GF-D8 (cell line): Measurements from ENCODE around the gene NCK2.
"Not testable (repeated sequence)": the region's sequence is repeated elsewhere in the genome, so short reads cannot be mapped to it uniquely, and the experiment has no call there.

Experiments used
- DNase-seq: peaks from one replicate; lab custom pipeline; 2025; lab: John Stamatoyannopoulos, UW

Gene NCK2

DNA sequence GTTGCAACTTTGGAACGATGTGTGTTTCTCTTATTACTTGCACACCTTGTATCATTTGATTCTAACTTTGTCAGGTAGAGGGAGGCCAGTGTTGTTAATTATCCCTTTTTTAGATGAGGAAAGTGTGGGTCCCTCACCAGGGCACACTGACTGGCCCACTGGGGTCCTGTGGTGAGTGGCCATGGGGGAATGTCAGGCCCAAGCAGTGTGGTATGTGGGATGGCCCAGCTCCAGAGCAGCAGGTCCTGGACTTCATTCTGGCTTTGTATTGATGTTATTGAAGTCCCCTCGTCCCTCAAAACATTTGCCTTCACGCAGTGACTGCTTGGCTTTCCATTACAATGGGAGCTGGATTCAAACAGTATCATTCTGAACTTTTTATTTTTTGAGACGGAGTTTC lies 11.7 kb downstream of the NCK2 start:
- DNase-seq: no peak

DNA sequence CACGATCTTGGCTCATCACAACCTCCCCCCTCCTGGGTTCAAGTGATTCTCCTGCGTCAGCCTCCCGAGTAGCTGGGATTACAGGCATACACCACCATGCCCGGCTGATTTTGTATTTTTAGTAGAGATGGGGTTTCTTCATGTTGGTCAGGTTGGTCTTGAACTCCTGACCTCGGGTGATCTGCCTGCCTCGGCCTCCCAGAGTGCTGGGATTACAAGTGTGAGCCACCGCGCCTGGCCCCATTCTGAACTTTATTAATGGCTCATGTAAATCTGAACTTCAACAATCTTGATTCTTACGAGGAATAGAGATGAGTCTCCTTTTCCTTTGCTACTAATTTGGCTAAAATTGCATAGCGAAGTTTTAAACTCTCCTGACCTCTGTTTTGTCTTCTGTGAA lies 12.2 kb downstream of the NCK2 start:
- DNase-seq: not testable (repeated sequence)

DNA sequence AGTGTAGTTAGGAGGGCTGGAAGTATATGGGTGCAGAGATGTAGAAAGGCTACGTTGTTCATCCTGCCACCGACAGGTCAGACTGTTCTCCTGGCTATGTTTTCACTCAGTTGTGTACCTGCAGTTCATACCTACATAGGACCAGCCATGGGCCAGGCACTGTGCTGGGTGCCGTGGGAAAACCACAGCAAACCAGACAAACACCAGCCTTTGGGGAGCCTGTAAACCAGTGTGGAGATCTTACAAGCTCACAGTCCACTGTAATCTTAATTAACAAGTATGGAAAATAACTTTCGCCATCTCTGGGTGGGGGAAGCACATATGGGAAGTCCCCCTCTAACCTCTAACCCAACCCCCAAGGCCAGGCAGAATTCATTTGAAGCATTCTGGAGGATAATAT lies 12.7 kb downstream of the NCK2 start:
- no peak for DNase-seq

DNA sequence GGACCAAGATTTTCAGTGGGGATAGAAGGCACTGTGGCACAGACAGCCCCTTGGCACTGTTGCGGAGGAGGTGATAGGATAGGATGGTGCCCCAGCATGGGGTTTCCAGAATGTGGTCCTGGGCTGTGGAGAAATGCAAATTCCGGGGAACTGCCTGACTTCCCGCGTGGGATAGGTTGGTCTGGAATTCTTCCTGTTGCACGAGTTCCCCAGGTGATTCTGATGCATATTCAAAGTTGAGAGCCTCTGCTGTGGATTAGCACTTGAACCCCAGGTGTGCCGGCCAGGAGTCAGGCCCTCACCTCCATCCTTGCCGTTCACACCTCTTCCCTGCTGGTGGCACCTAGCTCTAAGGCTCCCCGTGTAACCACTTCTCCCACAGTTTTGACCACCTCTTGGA lies 15.5 kb downstream of the NCK2 start:
- DNase-seq: no peak

DNA sequence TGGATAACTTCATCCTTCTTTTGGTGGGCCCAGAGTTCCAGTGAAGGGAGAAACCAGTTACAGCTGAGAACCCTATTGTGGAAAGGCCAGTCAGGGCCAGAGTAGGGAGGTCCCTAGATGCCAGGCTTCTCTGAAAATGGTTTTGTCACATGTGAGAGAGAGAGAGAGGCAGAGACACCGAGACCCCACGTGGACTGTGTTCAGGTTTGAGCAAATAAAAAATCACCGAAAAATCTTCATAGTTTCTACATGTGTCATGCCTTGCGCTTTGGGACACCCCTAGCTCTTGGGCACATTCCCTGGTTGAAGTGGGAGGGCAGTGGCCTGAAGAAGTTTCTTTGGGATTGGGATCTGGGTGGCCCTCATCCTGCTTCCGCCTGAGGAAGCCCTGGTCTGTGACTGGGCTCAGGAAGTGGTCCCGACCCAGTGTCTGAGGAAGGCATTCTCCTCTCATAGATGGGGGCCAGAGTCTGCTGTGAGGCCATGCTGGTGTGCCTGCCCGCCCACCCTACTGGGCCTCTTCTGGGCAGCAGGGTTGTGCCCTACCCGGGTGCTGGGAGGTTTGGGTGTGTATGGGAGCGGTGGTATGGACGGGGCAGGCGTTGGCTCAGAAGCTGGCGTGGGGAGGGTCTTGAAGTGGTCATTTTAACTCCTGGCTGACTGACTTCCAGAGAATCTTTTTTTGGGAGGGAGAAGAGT lies 16.1 kb downstream of the NCK2 start:
- no peak for DNase-seq

DNA sequence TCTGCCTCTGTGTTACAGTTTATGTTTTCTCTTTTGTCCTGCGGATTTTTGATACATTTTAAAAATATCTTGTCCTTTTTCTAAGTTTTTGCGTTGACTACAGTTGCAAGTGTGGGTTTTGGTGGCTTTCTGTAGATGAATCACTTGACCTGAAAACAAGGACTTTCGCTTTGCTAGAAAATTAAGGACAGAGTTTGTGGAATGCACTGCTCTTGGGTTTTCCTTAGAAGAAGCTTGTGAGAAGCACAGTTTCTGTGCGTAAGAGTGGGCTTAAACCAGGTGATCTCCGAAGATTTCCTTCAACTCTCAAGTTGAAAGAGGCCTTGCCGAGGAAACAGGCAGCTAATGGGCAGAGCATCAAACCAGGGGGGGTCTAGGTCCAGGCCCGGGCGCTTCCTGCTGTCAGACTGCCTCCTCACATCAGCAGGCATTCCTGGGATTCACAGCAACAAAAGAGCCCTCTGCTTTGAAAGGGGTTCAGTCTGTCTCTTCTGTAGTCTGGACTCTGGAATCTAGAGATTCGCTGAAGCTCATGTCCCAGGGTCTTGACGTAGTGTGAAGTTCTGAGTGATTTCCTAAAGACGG lies 17.3 kb downstream of the NCK2 start:
- DNase-seq: no peak

DNA sequence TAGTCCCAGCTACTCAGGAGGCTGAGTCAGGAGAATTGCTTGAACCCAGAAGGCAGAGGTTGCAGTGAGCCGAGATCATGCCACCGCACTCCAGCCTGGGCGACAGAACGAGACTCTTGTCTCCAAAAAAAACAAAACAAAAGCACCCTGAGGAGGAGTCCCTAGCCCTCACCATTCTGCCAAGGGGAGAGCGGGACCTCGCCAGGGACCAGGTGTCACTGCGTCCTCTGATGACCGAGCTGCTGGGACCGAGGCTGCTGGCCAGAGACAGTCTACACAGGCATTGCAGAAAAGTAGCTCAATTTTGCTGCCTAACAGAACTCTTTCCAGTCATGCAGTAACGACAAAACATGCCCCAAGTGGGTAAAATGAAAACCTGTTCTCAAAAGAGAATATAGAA lies 18.4 kb downstream of the NCK2 start:
- DNase-seq: no peak

DNA sequence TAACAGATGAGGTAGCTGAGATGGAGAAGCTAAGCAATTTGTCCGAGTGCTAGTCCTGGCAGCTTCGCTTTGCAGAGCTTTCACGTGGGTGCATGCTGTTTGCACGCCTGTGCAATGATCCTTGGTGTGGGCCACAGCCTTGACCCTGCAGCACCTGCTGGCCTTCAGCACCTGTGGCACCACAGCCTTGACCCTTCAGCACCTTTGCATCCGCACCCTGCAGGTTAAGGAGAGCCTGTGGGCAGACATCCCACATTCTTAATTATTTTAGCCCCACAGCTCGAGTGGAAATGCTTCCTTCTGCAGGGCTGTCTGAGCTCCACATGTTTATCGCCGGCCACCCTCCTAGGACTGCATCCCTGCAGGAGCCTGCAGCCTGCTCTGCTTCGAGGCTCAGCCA lies 19.3 kb downstream of the NCK2 start:
- DNase-seq: no peak

DNA sequence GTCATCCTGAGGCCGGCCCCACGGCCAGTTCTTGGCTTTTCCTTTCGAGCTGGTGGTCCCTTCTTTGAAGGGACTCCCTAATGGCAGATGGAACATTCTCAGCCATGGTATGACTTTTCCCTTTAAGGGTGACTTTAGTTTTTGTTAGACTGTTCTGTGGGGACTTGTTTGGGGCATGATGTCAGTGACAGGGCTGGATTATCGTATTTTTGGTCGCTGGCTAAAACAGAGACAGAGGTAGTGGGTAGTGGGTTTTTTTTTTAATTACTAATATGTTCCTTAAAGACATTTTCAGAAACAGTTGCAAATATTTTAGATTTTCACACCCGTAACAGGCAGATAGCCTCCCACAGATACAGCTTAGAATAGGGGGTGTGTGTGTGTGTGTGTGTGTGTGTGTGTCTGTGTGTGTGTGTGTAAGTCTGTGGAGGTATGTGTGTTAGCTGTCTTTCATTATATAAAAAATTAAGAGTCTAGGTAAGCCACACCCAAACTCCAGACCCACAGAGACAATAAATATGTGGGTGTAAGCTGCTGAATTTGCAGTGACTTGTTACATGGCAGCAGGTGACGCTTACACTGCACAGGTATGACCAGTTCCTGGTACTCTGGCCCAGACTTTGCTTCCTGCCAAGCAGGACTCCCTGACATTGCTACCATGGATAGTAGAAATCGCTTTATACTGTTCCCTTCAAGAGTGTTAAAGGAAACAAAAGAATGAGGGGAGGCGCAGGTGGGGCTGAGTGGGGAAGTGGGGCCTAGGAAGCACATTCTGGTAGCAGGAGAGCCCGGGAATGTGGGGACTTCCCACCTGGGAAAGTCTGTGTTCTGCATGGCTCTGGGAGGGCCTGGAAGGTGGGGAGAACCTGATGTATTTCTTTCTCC lies 20.9 kb downstream of the NCK2 start:
- DNase-seq: no peak

DNA sequence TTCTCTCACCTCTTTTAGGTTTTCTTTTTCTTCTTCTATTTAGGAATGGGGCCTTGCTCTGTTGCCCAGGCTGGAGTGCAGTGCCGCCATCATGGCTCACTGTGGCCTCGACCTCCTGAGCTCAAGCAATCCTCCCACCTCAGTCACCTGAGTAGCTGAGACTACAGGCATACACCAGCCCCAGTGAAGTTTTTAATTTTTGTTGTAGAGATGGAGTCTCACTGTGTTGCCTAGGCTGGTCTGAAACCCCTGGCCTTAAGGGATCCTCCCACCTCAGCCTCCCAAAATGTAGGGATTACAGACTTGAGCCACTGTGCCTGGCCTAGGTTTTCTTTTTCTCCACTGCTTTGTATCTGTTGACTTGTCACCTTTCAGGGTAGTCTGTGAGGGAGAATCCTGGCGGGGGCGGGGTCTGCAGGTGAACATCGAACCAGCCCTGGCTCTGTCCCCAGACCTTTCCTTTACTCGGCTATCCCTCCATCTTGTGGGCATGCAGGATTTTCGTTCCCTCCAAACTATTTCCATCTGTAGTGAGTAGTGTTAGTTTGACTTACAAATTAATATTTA lies 21.7 kb downstream of the NCK2 start:
- DNase-seq: no peak

DNA sequence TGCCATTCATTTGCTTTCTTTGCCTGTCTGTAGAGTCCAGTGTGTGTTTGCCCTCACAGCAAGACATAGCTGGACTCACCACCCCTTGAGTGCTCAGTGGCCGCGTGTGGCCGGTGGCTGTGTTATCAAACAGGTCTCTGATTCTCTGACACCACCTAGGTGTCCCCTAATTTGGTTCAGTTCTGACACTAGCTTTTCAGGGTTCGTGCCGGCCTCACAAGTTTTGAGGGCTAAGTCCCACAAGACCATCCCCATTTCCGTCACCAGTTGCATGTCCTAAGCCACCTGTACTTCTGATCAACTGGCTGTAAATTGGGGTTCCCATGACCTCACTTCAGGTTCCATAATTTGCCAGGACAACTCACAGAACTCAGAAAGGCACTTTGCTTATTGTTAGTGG lies 23.5 kb downstream of the NCK2 start:
- DNase-seq: no peak

DNA sequence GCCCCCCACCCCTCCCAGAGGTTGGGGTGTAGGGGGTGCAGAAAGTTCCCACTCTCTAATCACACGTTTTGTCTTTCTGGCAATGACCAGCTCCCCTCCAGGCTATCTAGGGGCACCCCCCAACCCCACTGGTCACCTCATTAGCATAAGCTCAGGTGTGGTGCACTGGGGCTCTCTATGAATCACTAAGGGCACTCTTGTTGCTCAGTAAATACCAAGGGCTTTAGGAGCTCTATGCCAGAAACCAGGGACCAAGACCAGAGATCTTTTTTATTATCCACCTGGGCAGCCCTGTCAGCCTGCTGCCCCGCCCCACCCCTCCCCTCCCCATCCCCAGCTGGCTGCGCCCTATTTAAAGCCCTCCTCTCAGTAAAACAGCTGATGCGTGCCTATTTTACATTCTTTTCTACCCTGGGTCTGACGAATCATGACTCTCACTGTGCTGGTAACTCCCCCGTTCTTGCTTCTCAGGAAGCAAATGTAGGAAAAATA lies 24.3 kb downstream of the NCK2 start:
- no peak for DNase-seq

DNA sequence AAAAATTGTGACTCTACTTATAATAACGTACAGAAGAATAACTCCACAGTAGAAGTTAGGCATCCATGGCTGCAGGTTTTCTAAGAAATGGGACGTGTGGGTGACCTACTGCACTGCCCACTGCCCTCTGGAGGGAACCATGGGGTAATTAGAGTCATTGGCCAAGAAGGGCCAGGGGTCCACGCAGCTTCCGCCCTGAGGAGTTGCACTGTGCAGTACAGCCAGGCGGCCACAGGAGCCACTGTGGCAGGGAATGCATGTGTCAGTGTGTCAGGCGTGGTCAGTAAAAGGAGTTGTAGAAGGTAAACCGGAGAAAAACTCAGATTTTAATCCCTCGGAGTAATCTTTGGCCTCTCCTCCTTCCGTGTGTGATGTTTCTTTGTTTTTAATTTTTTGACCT lies 24.8 kb downstream of the NCK2 start:
- no peak for DNase-seq

DNA sequence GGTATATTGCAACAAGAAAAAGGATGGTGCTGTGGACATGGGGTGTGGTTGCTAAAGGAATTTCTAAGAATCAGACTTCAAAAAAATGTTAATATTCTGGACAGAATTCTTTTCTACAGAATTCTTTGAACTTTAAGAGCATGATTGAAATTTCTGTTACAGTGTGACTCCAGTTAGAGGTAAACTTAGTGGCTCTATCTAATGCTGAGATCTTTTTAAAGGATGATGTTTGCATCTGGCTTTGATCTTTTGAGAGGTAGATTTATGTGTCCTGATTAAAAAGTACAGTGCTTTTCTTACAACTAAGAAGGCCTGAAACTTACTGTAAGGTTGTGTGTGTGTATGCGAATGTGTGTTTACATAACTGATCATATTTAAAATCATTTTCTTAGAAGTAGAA lies 25.4 kb downstream of the NCK2 start:
- no peak for DNase-seq

DNA sequence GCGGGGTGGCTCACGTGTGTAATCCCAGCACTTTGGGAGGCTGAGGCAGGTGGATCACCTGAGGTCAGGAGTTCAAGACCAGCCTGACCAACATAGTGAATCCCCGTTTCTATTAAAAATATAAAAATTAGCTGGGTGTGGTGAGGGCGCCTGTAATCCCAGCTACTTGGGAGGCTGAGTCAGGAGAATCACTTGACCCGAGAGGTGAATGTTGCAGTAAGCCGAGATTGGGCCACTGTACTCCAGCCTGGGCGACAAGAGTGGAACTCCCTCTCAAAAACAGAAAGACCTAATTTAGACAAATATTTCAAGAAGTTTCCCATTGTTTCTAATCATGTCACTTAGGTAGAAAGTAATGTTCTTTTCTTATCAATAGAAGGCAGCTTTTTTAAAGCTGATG lies 26.6 kb downstream of the NCK2 start:
- DNase-seq: not testable (repeated sequence)

DNA sequence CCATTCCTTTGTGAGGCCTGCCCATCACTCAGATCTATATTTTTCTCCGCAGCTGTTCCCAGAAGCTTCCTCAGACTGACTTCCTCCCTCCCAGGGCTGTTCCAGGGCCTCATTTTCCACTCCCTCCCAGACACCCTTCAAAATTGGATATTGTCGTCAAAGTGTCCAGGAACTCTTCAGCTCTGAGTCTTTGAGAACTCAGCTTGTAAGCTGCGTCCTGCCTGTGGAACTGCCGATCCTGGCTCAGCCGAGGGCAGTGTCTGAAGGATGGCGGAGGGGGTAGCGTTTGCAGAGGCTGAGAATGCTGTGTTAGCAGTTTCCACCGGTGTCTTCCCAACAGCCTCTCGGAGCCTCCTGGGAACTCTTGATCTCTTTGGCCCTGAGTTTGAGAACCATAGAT lies 27.1 kb downstream of the NCK2 start:
- no peak for DNase-seq

DNA sequence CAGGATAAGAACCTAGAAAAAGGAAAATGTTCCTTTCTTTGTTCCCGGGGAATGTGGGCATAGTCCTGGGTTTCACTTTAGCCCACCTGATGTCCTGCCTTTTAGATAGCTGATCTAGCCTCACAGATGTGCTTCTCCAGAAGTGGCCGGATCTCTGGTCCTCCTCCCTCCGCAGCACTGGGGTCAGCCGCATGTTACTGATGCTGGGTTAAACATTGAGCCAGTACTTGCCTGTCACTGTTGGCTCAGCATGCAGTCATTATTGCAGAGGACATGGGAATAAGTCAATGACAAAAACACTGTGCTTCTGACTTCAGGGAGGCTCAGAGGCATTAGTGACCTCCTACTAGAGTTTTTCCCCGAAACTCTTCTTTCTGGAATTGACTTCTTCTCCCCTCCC lies 27.6 kb downstream of the NCK2 start:
- DNase-seq: no peak

DNA sequence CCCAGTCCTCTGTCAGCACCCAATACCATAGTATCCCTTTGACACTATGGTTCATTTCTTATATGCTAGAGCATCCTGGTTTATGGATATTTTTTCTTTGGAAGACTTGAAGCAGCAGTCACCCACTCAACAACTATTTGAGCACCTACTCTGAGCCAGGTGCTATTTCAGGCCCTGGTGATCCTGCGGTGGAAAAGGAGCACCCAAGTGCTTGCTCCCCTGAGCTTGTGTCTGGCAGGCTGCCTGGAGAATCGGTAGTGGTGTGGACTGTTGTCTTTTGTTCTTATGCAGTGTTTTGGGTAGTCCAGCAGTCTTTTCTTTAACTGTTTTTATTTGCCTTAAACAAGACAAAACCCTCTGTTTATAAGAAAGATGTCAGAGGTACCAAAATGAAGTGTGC lies 28.9 kb downstream of the NCK2 start:
- no peak for DNase-seq

DNA sequence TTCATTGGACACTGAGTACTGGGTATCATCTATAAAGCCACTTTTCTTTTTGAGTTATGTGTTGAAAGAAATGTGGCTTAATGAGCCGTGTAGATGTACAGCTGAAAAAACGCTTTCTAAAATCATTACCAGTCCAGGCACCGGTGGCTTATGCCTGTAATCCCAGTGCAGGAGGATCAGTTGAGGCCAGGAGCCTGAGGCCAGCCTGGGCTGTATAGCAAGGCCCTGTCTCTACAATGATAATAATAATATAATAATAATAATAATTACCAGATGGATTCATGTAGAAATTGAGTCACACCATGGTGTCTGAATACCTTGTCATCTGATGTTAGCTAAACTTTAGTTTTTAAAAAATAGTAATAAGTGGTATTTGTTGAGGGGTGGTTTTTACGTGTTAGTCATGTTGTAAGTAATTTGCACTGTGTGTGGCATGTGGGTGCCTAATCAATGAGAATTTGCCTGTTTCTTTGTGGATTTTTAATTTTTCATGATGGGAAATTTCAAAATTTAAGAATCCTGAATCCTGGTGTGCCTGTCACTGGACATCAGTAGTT lies 30.1 kb downstream of the NCK2 start:
- DNase-seq: no peak

DNA sequence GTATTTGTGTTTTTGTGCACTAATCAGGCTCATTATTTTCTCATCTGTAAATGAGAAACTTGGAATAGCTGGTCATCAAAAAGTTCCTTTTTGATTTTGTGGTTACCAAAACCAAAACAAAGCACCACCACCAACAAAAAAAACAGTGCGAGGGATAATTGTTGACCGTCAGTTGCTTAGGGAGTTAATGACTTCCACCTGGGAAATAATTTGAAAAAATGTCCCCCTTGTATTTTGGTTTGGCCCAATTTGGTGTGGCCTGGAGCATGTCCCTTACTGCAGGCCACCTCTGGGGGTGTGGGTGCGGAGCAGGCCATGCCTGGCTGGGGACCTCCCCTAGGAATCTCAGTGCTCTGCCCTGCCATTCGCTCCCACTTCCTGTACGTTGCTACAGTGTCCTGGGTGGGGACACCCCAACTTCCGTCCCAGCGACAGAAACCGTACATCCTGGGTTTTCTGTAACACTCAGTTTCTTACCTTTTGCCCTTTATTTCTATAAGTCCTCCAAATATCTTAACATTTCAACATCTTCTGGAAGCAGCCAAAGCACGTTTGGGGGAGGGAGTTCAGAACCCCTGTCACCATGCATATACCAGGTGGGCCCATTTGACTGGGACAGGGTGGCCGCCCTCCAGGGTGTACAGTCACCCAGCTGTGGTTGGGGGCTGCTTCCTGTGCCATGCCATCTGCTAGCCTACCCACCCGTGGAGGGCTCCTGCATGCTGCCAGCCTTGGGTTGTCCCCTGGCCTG lies 31.3 kb downstream of the NCK2 start:
- peak; percentile 59 for DNase-seq

DNA sequence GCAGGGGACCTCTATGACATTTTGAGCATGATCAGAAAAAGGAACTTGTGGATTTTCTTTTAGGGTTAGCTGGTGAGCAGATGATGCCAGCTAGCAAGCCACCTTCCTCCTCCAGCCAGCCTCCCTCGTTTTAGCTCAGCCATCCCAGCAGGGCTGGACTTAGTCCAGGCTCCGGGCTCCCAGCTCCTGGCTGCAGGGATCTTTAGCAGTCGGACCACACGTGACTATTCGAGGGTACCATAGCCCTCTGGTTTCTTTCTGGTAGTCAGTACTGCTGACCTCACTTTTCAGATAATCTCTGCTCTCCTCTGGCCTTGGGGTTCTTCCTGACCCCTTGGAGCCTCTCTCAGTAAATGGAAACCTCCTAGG lies 31.8 kb downstream of the NCK2 start:
- DNase-seq: no peak

DNA sequence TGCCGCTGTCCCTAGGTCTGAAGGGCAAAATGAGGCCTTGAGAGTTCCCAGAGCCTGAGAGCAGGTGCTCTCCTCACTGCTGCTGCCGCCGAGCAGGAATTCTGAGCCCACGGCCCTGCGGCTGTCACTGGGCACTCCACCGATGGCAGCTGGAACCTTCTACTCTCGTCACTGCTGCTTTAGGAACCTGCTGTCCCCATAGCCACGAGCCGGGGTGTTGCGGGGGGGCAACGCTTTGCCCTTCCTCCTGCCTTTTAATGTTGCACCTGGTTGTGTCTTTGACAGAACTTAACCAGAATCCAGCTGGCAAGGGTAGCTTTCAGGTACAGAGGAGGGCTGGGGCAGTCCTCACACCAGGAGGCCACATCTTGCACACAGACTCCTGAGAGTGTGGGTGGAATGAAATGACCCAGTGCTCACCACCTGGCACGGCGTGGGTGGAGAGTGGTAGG lies 32.3 kb downstream of the NCK2 start:
- no peak for DNase-seq
